ENCODE results near the gene WWP2. TPM values are rescaled to one million over a fixed set of nuclear protein-coding genes. Genes with fewer than 3 reads are reported as not detected.

The WWP2 gene
- polyA plus RNA-seq, 3 donors, result 29.6 to 54.4 (median 46.0) TPM

- H3K9ac ChIP-seq (ENCODE audit: insufficient read depth, low read length, poor library complexity, severe bottlenecking), result no peak overlapping the region
- Mint-ChIP-seq H3K36me3 (peaks cover 74 to 92% of the 10 kb centered on the region in 2 donors), H3K4me1 (no peaks in the 10 kb centered on the region), H3K4me3 (no peak overlapping the region), H3K27me3 (ENCODE audit: low read depth in 3 of 3) (no peaks in the 10 kb centered on the region), H3K27ac (no peak overlapping the region), H3K9me3 (peaks cover 0 to 2% (median 0%) of the 10 kb centered on the region in 7 donors)
- intact Hi-C loops (cut with micrococcal nuclease), result no loop called here
- peaks cover 44 to 89% of the 10 kb centered on the region in 2 donors for H3K36me3 ChIP-seq (replicated peaks in 1 of 2; ENCODE audit: control insufficient read depth in 1 of 2, insufficient read depth in 2 of 2, low read length in 2 of 2)
- no peaks in the 10 kb centered on the region for H3K79me2 ChIP-seq (ENCODE audit: insufficient read depth, low read length)
- DNase-seq, result no peak
- peaks cover 3% of the 10 kb centered on the region for H4K20me1 ChIP-seq (ENCODE audit: insufficient read depth, low read length)
- no peak overlapping the region for H2AFZ ChIP-seq (ENCODE audit: insufficient read depth, low read depth, low read length, poor library complexity, severe bottlenecking)
- no peaks in the 10 kb centered on the region for H3K27me3 ChIP-seq (ENCODE audit: control insufficient read depth in 2 of 2, insufficient read depth in 2 of 2, low read length in 2 of 2)
- no peaks in the 10 kb centered on the region for H3K4me1 ChIP-seq (ENCODE audit: control insufficient read depth in 1 of 2, insufficient read depth in 2 of 2, low read length in 2 of 2)
- no peak overlapping the region for H3K4me2 ChIP-seq (replicated peaks; ENCODE audit: extremely low read depth, low read length, poor library complexity, severe bottlenecking)
- H3K9me3 ChIP-seq (replicated peaks in 1 of 2; ENCODE audit: control insufficient read depth in 1 of 2, insufficient read depth in 1 of 2, low read length in 2 of 2), result no peaks in the 10 kb centered on the region
- no peak overlapping the region for H3K4me3 ChIP-seq (replicated peaks in 1 of 3; ENCODE audit: low read depth in 2 of 3, low read length in 3 of 3)
- WGBS (ENCODE audit: insufficient coverage), result no CpG with 5 or more reads among the region's 2 CpGs
- TF ChIP-seq CTCF (IDR thresholded peaks at IDR 0.05), result no peak
- H3K27ac ChIP-seq (ENCODE audit: low read depth in 1 of 2, low read length in 2 of 2), result no peak overlapping the region
These were observed 159.0 kb downstream of the WWP2 start for GRCh38 chr16:69921127-69921526.

GRCh38 chr16:69922200-69922599 lies 160.1 kb downstream of the WWP2 start:
- Histone ChIP-seq H3K79me2 (ENCODE audit: insufficient read depth, low read length) (no peaks in the 10 kb centered on the region), H3K36me3 (replicated peaks in 1 of 2; ENCODE audit: control insufficient read depth in 1 of 2, insufficient read depth in 2 of 2, low read length in 2 of 2) (peaks cover 46 to 89% of the 10 kb centered on the region in 2 donors), H2AFZ (ENCODE audit: insufficient read depth, low read depth, low read length, poor library complexity, severe bottlenecking) (no peak overlapping the region), H4K20me1 (ENCODE audit: insufficient read depth, low read length) (peaks cover 3% of the 10 kb centered on the region), H3K27ac (ENCODE audit: low read depth in 1 of 2, low read length in 2 of 2) (no peak overlapping the region), H3K4me3 (replicated peaks in 1 of 3; ENCODE audit: low read depth in 2 of 3, low read length in 3 of 3) (no peak overlapping the region), H3K4me1 (ENCODE audit: control insufficient read depth in 1 of 2, insufficient read depth in 2 of 2, low read length in 2 of 2) (no peaks in the 10 kb centered on the region), H3K9ac (ENCODE audit: insufficient read depth, low read length, poor library complexity, severe bottlenecking) (no peak overlapping the region), H3K4me2 (replicated peaks; ENCODE audit: extremely low read depth, low read length, poor library complexity, severe bottlenecking) (no peak overlapping the region), H3K27me3 (ENCODE audit: control insufficient read depth in 2 of 2, insufficient read depth in 2 of 2, low read length in 2 of 2) (no peaks in the 10 kb centered on the region), H3K9me3 (replicated peaks in 1 of 2; ENCODE audit: control insufficient read depth in 1 of 2, insufficient read depth in 1 of 2, low read length in 2 of 2) (no peaks in the 10 kb centered on the region)
- WGBS (ENCODE audit: insufficient coverage), result 100% methylated on average over 2 of the region's 6 CpGs
- intact Hi-C loops (cut with micrococcal nuclease), result no loop called here
- no peak for TF ChIP-seq CTCF (IDR thresholded peaks at IDR 0.05)
- Mint-ChIP-seq H3K9me3 (peaks cover 0 to 2% (median 0%) of the 10 kb centered on the region in 7 donors), H3K4me3 (no peak overlapping the region), H3K27me3 (ENCODE audit: low read depth in 3 of 3) (peaks cover 0 to 2% (median 0%) of the 10 kb centered on the region in 3 donors), H3K4me1 (no peaks in the 10 kb centered on the region), H3K27ac (peak overlapping the region in 1 of 7 donors; percentile 66), H3K36me3 (peaks cover 78 to 93% of the 10 kb centered on the region in 2 donors)
- no peak for DNase-seq
